GM12864 (cell line): Measurements from ENCODE around the gene AQP12A.

Source experiments
- DNase-seq: peaks from one replicate; pipeline ENCODE4 v3.0.0-alpha.2; 2011; ENCODE audit warnings: low read depth
- H3K4me3 ChIP-seq: 2 replicates; pipeline ENCODE4 v1.5.1; 2011; ENCODE audit warnings: mild to moderate bottlenecking, low read depth, low read length, control low read depth
- TF ChIP-seq, protein P1 (sequence below): IDR thresholded peaks from 2 replicates; pipeline ENCODE4 v1.5.1; 2011; ENCODE audit warnings: low read depth, mild to moderate bottlenecking, moderate library complexity, low read length, control low read depth, inconsistent platforms; ENCODE audit errors: missing control alignments

AQP12A gene

DNA sequence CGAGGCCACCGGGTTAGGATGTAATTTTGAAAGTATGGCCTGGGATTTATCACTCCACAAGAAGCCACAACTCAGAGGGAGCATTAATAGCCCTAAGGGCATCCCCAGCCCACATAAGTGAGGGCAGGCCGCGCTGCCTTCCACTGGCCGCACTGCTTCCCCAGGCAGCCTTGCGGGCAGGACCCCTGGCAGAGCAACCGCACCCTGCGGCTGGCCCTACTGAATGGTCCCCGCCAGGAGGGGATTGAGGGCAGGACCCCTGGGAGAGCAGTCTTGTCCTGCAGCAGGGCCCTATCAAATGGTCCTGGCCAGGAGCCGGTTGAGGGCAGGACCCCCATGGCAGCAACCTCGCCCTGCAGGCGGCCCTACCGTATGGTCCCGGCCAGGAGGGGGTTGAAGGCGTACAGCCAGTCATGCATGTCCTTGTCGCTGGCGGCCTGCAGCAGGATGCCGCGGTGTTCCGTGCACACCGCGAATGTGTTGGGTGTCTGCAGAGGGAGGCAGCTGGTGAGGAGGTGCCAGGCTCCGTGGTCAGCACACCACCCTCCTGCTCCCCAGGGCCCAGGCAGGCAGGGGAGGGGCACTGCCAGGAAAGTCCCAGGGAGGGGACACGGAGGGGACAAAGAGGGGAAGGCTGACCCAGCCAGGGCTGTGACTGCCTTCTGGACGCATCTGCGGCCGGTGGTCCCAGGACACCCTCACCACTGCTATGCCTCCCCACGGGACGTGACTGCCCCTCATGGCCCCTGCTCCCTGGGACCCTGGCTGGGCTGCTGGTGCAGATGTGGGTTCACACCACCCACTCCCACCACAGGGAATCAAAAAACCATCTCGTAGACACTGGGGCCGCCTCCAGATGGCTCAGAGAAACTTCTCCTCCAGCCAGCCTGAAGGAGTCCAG is 26.3 kb downstream of the AQP12A start:
- no peak overlapping the region for H3K4me3 ChIP-seq
- TF ChIP-seq, protein P1, sequence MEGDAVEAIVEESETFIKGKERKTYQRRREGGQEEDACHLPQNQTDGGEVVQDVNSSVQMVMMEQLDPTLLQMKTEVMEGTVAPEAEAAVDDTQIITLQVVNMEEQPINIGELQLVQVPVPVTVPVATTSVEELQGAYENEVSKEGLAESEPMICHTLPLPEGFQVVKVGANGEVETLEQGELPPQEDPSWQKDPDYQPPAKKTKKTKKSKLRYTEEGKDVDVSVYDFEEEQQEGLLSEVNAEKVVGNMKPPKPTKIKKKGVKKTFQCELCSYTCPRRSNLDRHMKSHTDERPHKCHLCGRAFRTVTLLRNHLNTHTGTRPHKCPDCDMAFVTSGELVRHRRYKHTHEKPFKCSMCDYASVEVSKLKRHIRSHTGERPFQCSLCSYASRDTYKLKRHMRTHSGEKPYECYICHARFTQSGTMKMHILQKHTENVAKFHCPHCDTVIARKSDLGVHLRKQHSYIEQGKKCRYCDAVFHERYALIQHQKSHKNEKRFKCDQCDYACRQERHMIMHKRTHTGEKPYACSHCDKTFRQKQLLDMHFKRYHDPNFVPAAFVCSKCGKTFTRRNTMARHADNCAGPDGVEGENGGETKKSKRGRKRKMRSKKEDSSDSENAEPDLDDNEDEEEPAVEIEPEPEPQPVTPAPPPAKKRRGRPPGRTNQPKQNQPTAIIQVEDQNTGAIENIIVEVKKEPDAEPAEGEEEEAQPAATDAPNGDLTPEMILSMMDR: no peak
- DNase-seq: no peak

DNA sequence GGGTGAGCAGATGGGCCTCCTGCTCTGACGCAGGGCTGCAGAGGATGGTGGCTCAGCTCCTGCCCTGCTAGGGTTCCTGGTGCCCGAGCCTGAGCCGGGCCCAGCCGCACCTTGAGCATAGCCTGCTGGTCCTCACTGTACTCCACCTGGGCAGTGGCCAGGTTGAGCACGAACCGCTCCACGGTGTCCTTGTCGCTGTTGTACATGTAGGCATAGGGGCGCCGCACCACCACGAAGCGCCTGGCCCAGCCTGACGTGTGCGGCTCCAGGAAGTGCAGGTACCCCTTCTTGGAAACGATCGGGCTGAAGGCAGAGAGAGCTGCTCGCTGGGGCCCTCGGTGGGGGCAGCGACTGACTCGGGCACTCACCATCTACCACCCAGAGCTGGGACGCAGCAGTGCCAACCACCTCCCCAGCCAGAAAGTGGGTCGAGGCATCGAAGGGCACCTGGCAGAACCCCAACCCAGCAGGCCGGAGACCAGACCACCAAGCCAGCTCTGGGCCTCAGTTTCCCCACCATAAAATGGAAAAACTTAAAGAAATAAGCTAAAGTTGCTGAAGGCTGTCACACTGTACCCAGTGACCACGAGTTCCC is 27.3 kb downstream of the AQP12A start:
- no peak for DNase-seq
- TF ChIP-seq, protein P1: no peak
- no peak overlapping the region for H3K4me3 ChIP-seq

DNA sequence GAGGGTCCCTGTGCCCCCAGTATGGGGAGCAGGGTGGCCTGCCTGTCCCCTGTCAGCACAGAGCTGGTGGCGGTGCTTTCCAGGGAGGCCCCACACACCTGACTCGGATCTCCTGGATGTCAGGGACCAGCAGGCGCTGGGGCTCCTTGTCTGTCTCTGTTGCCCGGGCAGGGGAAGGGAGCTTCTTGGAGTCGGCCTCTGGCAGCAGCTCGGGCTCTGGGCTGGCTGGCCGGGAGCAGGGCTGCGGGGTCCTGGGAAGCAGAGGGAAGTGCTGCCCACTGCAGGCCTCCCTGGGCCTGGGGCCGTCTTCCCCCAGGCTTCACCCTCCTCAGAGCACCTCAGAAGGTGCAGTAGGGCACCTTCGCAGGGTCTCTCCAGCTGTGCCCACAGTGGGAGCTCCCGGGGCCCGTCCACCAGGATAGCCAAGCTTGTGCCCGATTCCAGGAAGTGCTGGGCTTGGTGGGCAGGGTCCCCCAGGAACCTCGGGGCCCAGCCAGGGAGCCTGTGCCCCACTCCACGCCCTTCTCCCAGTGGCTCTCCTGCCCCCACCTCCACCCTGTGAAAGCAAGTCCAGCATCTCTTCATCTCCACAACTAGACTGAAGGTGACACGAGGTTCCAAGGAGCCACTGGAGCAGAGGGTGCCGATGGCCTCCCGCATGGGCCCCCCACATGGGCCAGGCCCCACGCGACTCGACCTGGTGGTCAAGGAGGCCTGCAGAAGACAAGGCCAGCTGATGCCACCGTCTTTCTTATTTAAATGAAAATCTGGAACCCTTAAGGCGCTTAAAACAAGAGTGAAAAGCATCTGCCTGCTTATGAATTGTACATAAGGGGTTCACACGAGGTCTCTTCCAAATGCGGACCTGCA is 28.2 kb downstream of the AQP12A start:
- H3K4me3 ChIP-seq: no peak overlapping the region
- no peak for DNase-seq
- TF ChIP-seq, protein P1: no peak

DNA sequence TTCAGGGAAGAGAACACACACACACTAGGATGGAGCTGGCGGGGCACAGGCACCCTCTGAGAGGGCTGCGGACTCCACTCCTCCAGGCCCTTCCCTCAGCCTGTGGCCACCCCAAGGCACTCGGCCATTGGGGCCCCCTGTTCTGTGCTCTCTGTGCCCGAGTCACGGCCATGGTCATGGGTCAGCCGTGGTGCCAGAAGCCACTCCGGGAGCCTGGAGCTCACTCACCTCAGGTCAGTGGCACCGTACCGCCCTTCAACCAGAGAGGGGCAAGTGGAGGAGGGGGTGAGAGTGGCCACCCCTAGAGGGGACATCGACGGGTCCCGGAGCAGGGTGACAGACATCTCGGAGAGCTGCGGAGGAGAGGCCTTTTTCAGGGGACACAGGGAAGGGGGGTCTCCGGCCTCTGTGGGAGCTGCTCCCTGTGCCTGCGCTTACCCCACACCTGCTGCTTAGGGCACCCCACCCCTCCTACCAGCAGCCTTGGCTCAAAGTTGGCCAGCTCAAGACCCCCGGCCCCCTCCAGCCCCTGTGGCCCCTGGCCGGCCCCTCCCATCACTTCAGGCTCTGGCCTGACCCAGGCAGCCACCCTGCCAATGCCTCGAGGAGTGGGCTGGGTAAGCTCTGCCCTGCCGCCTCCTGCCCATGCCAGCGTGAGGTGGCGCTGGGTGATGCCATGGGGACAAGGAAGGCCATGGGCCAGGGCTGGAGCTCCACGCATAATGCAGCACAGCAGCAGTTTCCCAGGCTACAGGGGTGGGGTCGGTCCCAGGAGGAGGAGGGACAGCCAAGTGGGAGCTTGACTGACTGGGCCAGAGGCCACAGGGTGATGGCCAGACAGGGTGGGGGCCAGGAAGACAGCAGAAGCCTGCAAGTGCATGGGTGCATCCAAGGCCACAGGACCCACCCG is 29.3 kb downstream of the AQP12A start:
- TF ChIP-seq, protein P1: no peak
- no peak for DNase-seq
- H3K4me3 ChIP-seq: no peak overlapping the region

DNA sequence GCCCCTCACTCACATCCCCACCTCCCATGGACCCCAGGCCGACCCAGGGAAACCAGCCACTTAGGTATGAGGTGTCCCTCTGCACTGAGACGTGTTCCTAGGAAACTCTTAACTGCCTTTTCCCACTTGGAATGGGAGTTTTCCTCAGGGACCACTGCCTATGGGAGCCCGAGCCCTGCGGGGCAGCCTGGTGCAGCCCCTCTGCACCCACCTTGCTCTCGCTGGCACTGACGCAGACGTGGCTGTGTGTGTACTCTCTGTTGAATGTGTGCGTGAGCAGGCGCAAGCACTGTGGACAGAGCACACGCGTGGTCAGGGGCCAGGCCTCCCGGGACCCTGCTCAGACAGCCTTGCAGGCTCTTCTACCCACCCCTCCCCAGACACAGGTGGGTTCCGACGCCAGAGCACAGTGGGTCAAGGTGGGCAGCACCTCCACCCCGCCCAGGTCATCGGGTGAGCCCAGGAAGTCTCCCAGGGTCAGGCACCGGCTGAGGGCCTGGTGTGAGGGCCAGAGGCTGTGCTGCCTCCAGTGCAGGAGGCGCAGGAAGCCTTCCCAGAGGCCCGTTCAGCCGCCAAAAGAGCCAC is 30.0 kb downstream of the AQP12A start:
- no peak for DNase-seq
- H3K4me3 ChIP-seq: no peak overlapping the region
- TF ChIP-seq, protein P1: no peak

DNA sequence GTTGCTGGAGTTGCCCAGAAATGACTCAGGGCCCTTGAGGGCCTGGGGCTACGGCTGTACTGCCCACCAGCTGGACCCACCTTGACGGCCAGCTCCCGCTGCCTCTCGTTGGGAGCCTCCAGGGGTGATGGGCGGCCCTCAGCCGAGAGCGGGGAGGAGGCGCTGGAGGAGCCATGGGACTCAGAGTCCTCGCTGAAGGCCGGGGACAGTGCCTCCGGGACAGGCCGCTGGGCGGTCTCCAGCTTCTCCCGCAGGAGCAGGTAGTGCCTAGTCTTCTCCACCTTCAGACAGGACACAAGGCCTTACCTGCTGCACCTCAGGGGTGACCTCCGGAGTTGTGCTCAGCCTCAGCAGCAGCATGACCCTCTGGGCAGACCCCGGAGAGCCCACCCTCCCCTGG is 30.7 kb downstream of the AQP12A start:
- no peak for DNase-seq
- TF ChIP-seq, protein P1: no peak
- no peak overlapping the region for H3K4me3 ChIP-seq
